Mucosa of stomach (tissue), 1 donor: ENCODE results near the gene VPS8.

Experiments
- H3K27me3 ChIP-seq: one replicate; pipeline ENCODE4 v1.7.0; 2013; ENCODE audit warnings: mild to moderate bottlenecking, low read length; ENCODE audit not compliant: control insufficient read depth, insufficient read depth
- H3K36me3 ChIP-seq: one replicate; pipeline ENCODE4 v1.7.0; 2013; ENCODE audit warnings: low read length; ENCODE audit not compliant: control insufficient read depth, insufficient read depth
- H3K4me1 ChIP-seq: one replicate; pipeline ENCODE4 v1.7.0; 2013; ENCODE audit warnings: mild to moderate bottlenecking, low read length; ENCODE audit not compliant: control insufficient read depth, insufficient read depth
- H3K4me3 ChIP-seq: one replicate; pipeline ENCODE4 v1.7.0; 2013; ENCODE audit warnings: low read length
- H3K9ac ChIP-seq: one replicate; pipeline ENCODE4 v1.7.0; 2013; ENCODE audit warnings: mild to moderate bottlenecking, low read length, moderate library complexity
- H3K9me3 ChIP-seq: one replicate; pipeline ENCODE4 v1.7.0; 2013; ENCODE audit warnings: mild to moderate bottlenecking, low read length, moderate library complexity; ENCODE audit not compliant: control insufficient read depth
- donor health status: Pancreatic carcinoma.

VPS8 gene

DNA sequence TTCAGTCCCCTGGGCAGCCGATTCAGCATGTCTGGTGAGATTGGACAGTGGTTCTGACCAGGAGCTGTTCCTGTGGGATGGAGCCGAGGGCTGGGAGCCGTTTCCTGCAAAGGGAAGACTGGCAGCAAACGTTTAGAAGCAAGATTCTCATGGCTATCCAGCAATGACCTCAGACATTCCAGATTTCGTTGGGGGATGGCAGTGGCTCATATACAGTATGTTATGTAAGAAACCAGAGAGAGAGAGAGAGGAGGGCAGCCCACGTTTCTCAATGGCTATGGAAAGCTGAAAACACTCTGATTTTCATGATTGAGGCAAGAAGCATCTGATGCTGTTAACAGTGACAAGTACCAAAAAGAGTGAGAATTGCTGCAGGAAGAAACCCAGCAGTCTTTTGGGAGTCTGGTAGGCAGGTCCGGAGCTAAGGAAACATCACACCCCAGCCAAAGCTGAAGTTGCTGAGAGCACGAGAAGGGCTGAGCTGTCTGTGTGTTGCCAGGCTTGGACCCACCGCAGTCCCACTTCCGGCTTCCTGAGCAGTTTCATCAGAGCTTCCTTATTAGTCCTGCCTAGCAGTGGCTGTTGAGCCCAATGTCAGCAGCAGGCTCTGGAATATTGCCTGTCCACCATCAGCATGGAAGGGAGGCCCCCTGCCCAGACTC is 25.6 kb upstream of the VPS8 start:
- Histone ChIP-seq H3K9me3 (no peaks in the 10 kb centered on the region), H3K9ac (no peak overlapping the region), H3K36me3 (no peaks in the 10 kb centered on the region), H3K4me1 (peaks cover 25% of the 10 kb centered on the region), H3K27me3 (no peaks in the 10 kb centered on the region), H3K4me3 (no peak overlapping the region)

DNA sequence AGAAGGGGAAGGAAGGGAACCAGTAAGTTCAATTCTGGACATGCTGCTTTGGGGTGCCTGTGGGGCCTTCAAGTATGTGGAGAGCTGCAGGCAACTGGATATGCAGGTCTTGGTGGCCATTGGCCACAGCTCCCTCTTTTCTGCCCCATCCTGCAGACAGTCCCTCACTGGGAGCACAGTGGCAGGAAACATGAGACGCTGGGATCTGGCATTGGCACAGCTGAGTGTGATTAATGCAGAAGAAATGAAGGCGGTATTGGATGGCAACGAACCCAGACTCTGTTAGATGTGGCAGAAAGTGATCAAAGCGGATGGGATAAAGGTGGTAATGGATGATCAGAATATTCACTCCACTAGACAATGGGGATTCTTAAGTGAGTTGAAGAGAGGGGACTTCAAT is 23.2 kb upstream of the VPS8 start:
- H3K9ac ChIP-seq = no peak overlapping the region
- no peak overlapping the region for H3K4me3 ChIP-seq
- no peaks in the 10 kb centered on the region for H3K9me3 ChIP-seq
- H3K4me1 ChIP-seq = peaks cover 28% of the 10 kb centered on the region
- no peaks in the 10 kb centered on the region for H3K27me3 ChIP-seq
- H3K36me3 ChIP-seq = no peaks in the 10 kb centered on the region

DNA sequence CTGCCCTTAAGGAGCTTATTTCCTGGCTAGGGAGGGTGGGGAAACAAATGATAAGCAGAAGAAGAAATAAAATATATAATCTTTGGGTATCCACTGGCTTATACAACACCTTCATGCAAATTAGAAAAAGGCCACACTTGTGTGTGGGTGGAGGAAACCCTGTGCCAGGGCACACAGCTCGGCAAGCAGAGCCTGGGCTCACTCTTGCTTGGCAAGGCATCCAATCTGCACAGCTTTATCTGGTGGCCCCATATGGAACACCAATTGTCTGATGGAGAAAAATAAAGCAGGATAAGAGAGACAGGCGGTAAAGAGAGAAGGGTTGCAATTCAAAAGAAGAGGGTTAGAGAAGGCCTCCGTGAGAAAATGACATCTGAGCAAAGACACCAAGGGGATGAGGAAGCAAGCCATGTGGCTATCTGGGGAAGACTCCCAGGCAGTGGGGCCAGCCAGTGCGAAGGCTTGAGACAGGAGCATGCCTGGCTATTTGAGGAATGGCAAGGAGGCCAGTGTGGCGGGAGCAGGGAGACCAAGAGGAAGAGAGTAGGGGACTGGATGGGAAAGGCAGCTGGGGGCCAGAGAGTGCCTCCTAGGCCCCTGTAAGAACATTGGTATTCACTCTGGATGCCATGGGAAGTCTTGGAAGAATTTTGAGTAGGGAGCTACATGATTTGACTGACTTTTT is 22.5 kb upstream of the VPS8 start:
- Histone ChIP-seq H3K4me3 (no peak overlapping the region), H3K27me3 (no peaks in the 10 kb centered on the region), H3K4me1 (peaks cover 28% of the 10 kb centered on the region), H3K9ac (no peak overlapping the region), H3K36me3 (no peaks in the 10 kb centered on the region), H3K9me3 (no peaks in the 10 kb centered on the region)

GRCh38 chr3:184791171-184791570 is 20.8 kb upstream of the VPS8 start:
- Histone ChIP-seq H3K27me3 (no peaks in the 10 kb centered on the region), H3K4me3 (no peak overlapping the region), H3K4me1 (peaks cover 25% of the 10 kb centered on the region), H3K9ac (no peak overlapping the region), H3K36me3 (no peaks in the 10 kb centered on the region), H3K9me3 (no peaks in the 10 kb centered on the region)

- Histone ChIP-seq H3K27me3 (no peaks in the 10 kb centered on the region), H3K36me3 (no peaks in the 10 kb centered on the region), H3K4me1 (peaks cover 34% of the 10 kb centered on the region), H3K9me3 (no peaks in the 10 kb centered on the region), H3K9ac (no peak overlapping the region), H3K4me3 (no peak overlapping the region)
Measured at GRCh38 chr3:184795522-184796190, 16.3 kb upstream of the VPS8 start.

- Histone ChIP-seq H3K36me3 (no peaks in the 10 kb centered on the region), H3K9ac (no peak overlapping the region), H3K4me1 (peaks cover 37% of the 10 kb centered on the region), H3K9me3 (no peaks in the 10 kb centered on the region), H3K4me3 (no peak overlapping the region), H3K27me3 (no peaks in the 10 kb centered on the region)
Measured at GRCh38 chr3:184796551-184796950, 15.4 kb upstream of the VPS8 start.

GRCh38 chr3:184796954-184797353 is 15.0 kb upstream of the VPS8 start:
- no peaks in the 10 kb centered on the region for H3K36me3 ChIP-seq
- no peaks in the 10 kb centered on the region for H3K27me3 ChIP-seq
- H3K4me3 ChIP-seq = no peak overlapping the region
- peaks cover 36% of the 10 kb centered on the region for H3K4me1 ChIP-seq
- H3K9ac ChIP-seq = no peak overlapping the region
- no peaks in the 10 kb centered on the region for H3K9me3 ChIP-seq

DNA sequence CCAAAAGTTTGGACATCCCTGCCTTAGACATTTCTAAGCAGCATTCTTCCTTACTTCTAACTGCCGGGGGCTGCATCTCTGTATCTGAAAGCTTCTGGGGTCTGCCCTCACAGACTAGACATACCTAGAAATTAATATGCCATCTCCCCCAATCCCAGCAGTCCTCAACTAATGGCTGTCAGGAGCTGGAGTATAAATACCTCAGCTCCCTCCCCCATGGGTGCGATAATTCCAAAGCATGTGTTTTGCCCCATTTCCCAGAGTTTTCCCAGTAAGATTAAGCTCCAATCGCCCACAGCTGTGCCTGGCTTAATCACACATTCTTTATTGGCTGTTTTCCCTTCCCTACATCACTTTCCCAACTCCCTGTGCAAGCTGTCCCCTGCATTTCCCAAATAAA is 13.8 kb upstream of the VPS8 start:
- H3K4me3 ChIP-seq = no peak overlapping the region
- H3K4me1 ChIP-seq = peaks cover 36% of the 10 kb centered on the region
- no peaks in the 10 kb centered on the region for H3K9me3 ChIP-seq
- no peak overlapping the region for H3K9ac ChIP-seq
- H3K27me3 ChIP-seq = no peaks in the 10 kb centered on the region
- H3K36me3 ChIP-seq = no peaks in the 10 kb centered on the region

GRCh38 chr3:184800349-184800930 is 11.5 kb upstream of the VPS8 start:
- no peak overlapping the region for H3K4me3 ChIP-seq
- H3K9me3 ChIP-seq = no peaks in the 10 kb centered on the region
- H3K27me3 ChIP-seq = no peaks in the 10 kb centered on the region
- no peaks in the 10 kb centered on the region for H3K36me3 ChIP-seq
- peaks cover 54% of the 10 kb centered on the region for H3K4me1 ChIP-seq
- peak overlapping the region; percentile 24 for H3K9ac ChIP-seq

- Histone ChIP-seq H3K27me3 (no peaks in the 10 kb centered on the region), H3K36me3 (no peaks in the 10 kb centered on the region), H3K4me3 (no peak overlapping the region), H3K9ac (no peak overlapping the region), H3K4me1 (peaks cover 62% of the 10 kb centered on the region), H3K9me3 (no peaks in the 10 kb centered on the region)
Measured at GRCh38 chr3:184801241-184801785, 10.7 kb upstream of the VPS8 start.

DNA sequence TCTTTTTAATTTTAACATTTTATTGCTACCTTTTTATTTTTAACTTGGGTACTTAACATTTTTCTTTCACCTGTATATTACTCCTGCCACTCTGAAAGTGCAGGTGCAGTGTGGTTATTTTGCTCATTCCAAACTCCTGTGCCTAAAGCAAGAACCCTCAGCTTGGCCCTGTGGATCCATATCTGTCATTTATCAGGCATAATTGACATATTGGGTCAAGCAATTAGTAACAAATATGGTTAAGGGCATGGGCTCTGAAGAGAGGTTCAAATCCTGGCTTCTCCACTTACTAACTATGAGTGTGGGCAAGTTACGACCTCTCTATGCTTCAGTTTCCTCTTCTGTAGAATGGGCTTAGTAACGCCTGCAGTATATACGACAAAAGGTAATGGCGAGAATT is 9.8 kb upstream of the VPS8 start:
- Histone ChIP-seq H3K9me3 (no peaks in the 10 kb centered on the region), H3K9ac (no peak overlapping the region), H3K27me3 (no peaks in the 10 kb centered on the region), H3K36me3 (no peaks in the 10 kb centered on the region), H3K4me1 (peaks cover 69% of the 10 kb centered on the region), H3K4me3 (no peak overlapping the region)

DNA sequence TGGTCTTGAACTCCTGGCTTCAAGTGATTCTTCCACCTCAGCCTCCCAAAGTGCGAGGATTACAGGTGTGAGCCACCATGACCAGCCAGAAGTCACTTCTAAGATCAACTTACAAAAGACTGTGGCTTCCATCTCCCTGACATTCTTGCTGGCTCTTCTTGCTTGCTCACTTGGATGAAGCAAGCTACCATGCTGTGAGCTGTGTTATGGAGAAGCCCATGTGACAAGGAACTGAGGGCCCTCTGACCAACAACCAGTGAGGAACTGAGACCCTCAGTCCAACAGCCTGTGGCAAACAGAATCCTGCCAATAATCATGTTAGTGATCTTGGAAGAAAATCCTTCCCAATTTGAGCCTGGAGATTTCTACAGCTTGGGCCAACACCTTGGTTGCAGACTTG is 7.2 kb upstream of the VPS8 start:
- Histone ChIP-seq H3K4me3 (no peak overlapping the region), H3K4me1 (peaks cover 51% of the 10 kb centered on the region), H3K9ac (no peak overlapping the region), H3K27me3 (no peaks in the 10 kb centered on the region), H3K36me3 (no peaks in the 10 kb centered on the region), H3K9me3 (no peaks in the 10 kb centered on the region)
